Neuronal stem cell (in vitro differentiated cells): ENCODE measurements around the gene ACSL5.

ENCODE experiments used
- DNase-seq: peaks from one replicate; pipeline ENCODE4 v3.0.0-alpha.2; 2013; ENCODE audit warnings: low spot score
- H2AFZ ChIP-seq: one replicate; pipeline ENCODE4 v1.6.1; 2013; ENCODE audit warnings: mild to moderate bottlenecking, low read length, inconsistent platforms
- H2AK5ac ChIP-seq: 2 replicates; pipeline ENCODE4 v1.6.1; 2013; ENCODE audit warnings: low read depth, mild to moderate bottlenecking, inconsistent platforms, low read length, moderate library complexity, mixed read lengths
- H2BK120ac ChIP-seq: 2 replicates; pipeline ENCODE4 v1.6.1; 2013; ENCODE audit warnings: low read depth, mild to moderate bottlenecking, inconsistent platforms, low read length, moderate library complexity, mixed read lengths
- H2BK12ac ChIP-seq: one replicate; pipeline ENCODE4 v1.6.1; 2013; ENCODE audit warnings: low read length, inconsistent platforms
- H2BK15ac ChIP-seq: 2 replicates; pipeline ENCODE4 v1.6.1; 2013; ENCODE audit warnings: mild to moderate bottlenecking, low read length, inconsistent platforms, mixed read lengths
- H2BK5ac ChIP-seq: one replicate; pipeline ENCODE4 v1.6.1; 2013; ENCODE audit warnings: inconsistent platforms, mild to moderate bottlenecking, low read length, moderate library complexity
- H3K14ac ChIP-seq: one replicate; pipeline ENCODE4 v1.6.1; 2013; ENCODE audit warnings: low read length, inconsistent platforms
- H3K18ac ChIP-seq: 2 replicates; pipeline ENCODE4 v1.6.1; 2013; ENCODE audit warnings: low read length, inconsistent platforms
- H3K23ac ChIP-seq: 2 replicates; pipeline ENCODE4 v1.6.1; 2013; ENCODE audit warnings: low read depth, mild to moderate bottlenecking, mixed read lengths, low read length, inconsistent platforms; ENCODE audit not compliant: poor library complexity
- H3K27ac ChIP-seq: replicated peaks from 3 replicates; pipeline ENCODE4 v1.5.1; 2013; ENCODE audit warnings: low read length, inconsistent platforms
- H3K27me3 ChIP-seq, 3 experiments: 2 replicates each; pipeline ENCODE4 v1.6.1; 2013; ENCODE audit warnings: low read length in 3 of 3, mild to moderate bottlenecking in 2 of 3, inconsistent platforms in 1 of 3, low read depth in 1 of 3, mixed read lengths in 1 of 3, moderate library complexity in 1 of 3; ENCODE audit not compliant: control insufficient read depth in 3 of 3, insufficient read depth in 3 of 3
- H3K36me3 ChIP-seq, 2 donors: replicated peaks in 1 of 2; 2 replicates each; pipeline ENCODE4 v1.6.1; 2013; ENCODE audit warnings: low read length in 2 of 2; ENCODE audit not compliant: control insufficient read depth in 2 of 2, insufficient read depth in 2 of 2
- H3K4ac ChIP-seq: 2 replicates; pipeline ENCODE4 v1.6.1; 2013; ENCODE audit warnings: inconsistent platforms, mild to moderate bottlenecking, low read length, moderate library complexity
- H3K4me1 ChIP-seq, 2 donors: 1 replicate in 1 of 2; 2 replicates in 1 of 2; pipeline ENCODE4 v1.6.1; 2013; ENCODE audit warnings: low read length in 2 of 2, low read depth in 1 of 2; ENCODE audit not compliant: control insufficient read depth in 2 of 2, insufficient read depth in 1 of 2
- H3K4me2 ChIP-seq: one replicate; pipeline ENCODE4 v1.6.1; 2013; ENCODE audit warnings: mild to moderate bottlenecking, low read length, inconsistent platforms; ENCODE audit not compliant: insufficient read depth, poor library complexity, severe bottlenecking
- H3K4me3 ChIP-seq, 2 donors: 2 replicates each; pipeline ENCODE4 v1.5.1; 2013; ENCODE audit warnings: low read length in 2 of 2, mild to moderate bottlenecking in 2 of 2, inconsistent platforms in 1 of 2, moderate library complexity in 1 of 2
- H3K79me1 ChIP-seq: one replicate; pipeline ENCODE4 v1.6.1; 2013; ENCODE audit warnings: low read depth, mild to moderate bottlenecking, inconsistent platforms, low read length, moderate library complexity
- H3K9ac ChIP-seq: one replicate; pipeline ENCODE4 v1.6.1; 2013; ENCODE audit warnings: mild to moderate bottlenecking, low read depth, low read length, inconsistent platforms; ENCODE audit not compliant: poor library complexity
- H3K9me3 ChIP-seq, 2 donors: replicated peaks in 1 of 2; 2 replicates each; pipeline versions ENCODE3 to v1.6.1; 2013; ENCODE audit warnings: low read length in 2 of 2, mild to moderate bottlenecking in 2 of 2, inconsistent platforms in 1 of 2, low read depth in 1 of 2, mixed read lengths in 1 of 2, moderate library complexity in 1 of 2; ENCODE audit not compliant: control insufficient read depth in 2 of 2, insufficient read depth in 1 of 2
- H4K8ac ChIP-seq: one replicate; pipeline ENCODE4 v1.6.1; 2013; ENCODE audit warnings: low read depth, mild to moderate bottlenecking, inconsistent platforms, low read length, moderate library complexity
- H4K91ac ChIP-seq: one replicate; pipeline ENCODE4 v1.6.1; 2013; ENCODE audit warnings: low read length, low read depth, mild to moderate bottlenecking, inconsistent platforms; ENCODE audit not compliant: poor library complexity
- WGBS, 2 donors: extraction: QIAGEN DNeasy Blood & Tissue Kit; methylation state at CpG; one replicate each; pipeline ENCODE4 v1.1.7; 2013; ENCODE audit warnings: missing lambda C conversion rate in 2 of 2, mixed read lengths in 1 of 2; ENCODE audit not compliant: insufficient read length in 2 of 2, insufficient replicate concordance in 1 of 2; ENCODE audit errors: extremely low coverage in 2 of 2; 5-methylcytosine and 5-hydroxymethylcytosine counted together

Gene ACSL5

GRCh38 chr10:112359606-112360307 lies 14.2 kb upstream of the ACSL5 start:
- H4K91ac ChIP-seq, result no peak overlapping the region
- no peak overlapping the region for H2AFZ ChIP-seq
- no CpG with 5 or more reads among the region's 8 CpGs for WGBS, 2 donors
- no peaks in the 10 kb centered on the region for H3K27me3 ChIP-seq
- H3K27ac ChIP-seq, result no peak overlapping the region
- no peak overlapping the region for H3K4me2 ChIP-seq
- no peak overlapping the region for H3K23ac ChIP-seq
- no peak overlapping the region for H4K8ac ChIP-seq
- no peak overlapping the region for H2BK120ac ChIP-seq
- no peak overlapping the region for H3K18ac ChIP-seq
- no peak overlapping the region for H3K9ac ChIP-seq
- H3K36me3 ChIP-seq, result no peaks in the 10 kb centered on the region
- H3K9me3 ChIP-seq, result no peaks in the 10 kb centered on the region
- no peaks in the 10 kb centered on the region for H3K79me1 ChIP-seq
- H2AK5ac ChIP-seq, result no peak overlapping the region
- no peak overlapping the region for H2BK5ac ChIP-seq
- no peak overlapping the region for H2BK12ac ChIP-seq
- H3K4me3 ChIP-seq, result no peak overlapping the region
- no peak for DNase-seq
- H3K4me1 ChIP-seq, result peaks cover 3 to 4% of the 10 kb centered on the region in 2 donors
- no peak overlapping the region for H2BK15ac ChIP-seq
- no peak overlapping the region for H3K14ac ChIP-seq
- H3K4ac ChIP-seq, result no peak overlapping the region

- Histone ChIP-seq H2AK5ac (no peak overlapping the region), H2BK12ac (no peak overlapping the region), H2BK120ac (no peak overlapping the region), H2AFZ (peak overlapping the region; percentile 62), H4K8ac (no peak overlapping the region), H3K27ac (no peak overlapping the region), H3K18ac (peak overlapping the region; percentile 68), H4K91ac (no peak overlapping the region), H2BK15ac (no peak overlapping the region), H3K27me3 (no peaks in the 10 kb centered on the region), H3K79me1 (no peaks in the 10 kb centered on the region), H2BK5ac (no peak overlapping the region), H3K36me3 (no peaks in the 10 kb centered on the region), H3K4me2 (no peak overlapping the region), H3K4me3 (no peak overlapping the region), H3K4ac (no peak overlapping the region), H3K9me3 (no peaks in the 10 kb centered on the region), H3K4me1 (peaks cover 3 to 4% of the 10 kb centered on the region in 2 donors), H3K14ac (no peak overlapping the region), H3K23ac (no peak overlapping the region), H3K9ac (no peak overlapping the region)
- WGBS, 2 donors, result no CpG with 5 or more reads among the region's 13 CpGs
- no peak for DNase-seq
Observed at GRCh38 chr10:112360308-112361270, 13.3 kb upstream of the ACSL5 start.

- Histone ChIP-seq H4K8ac (no peak overlapping the region), H3K36me3 (no peaks in the 10 kb centered on the region), H3K4me2 (no peak overlapping the region), H2AFZ (peak overlapping the region; percentile 43), H2BK15ac (no peak overlapping the region), H3K4me1 (peaks cover 3 to 4% of the 10 kb centered on the region in 2 donors), H4K91ac (no peak overlapping the region), H3K27ac (no peak overlapping the region), H3K18ac (no peak overlapping the region), H3K9me3 (no peaks in the 10 kb centered on the region), H2BK120ac (no peak overlapping the region), H3K4me3 (no peak overlapping the region), H2BK12ac (no peak overlapping the region), H3K4ac (no peak overlapping the region), H2AK5ac (no peak overlapping the region), H3K14ac (no peak overlapping the region), H3K27me3 (no peaks in the 10 kb centered on the region), H2BK5ac (no peak overlapping the region), H3K23ac (no peak overlapping the region), H3K9ac (no peak overlapping the region), H3K79me1 (no peaks in the 10 kb centered on the region)
- no peak for DNase-seq
- WGBS, 2 donors, result no CpG with 5 or more reads among the region's 6 CpGs
Observed at GRCh38 chr10:112361951-112362751, 11.8 kb upstream of the ACSL5 start.
